ENCODE data around the gene PRR19. TPM values are rescaled to one million over a fixed set of nuclear protein-coding genes. Genes with fewer than 3 reads are reported as not detected.

The PRR19 gene
- total RNA-seq, result under 1 TPM in 1 of 2 experiments, not detected in 1; 0.16 TPM
- 0.28 TPM for polyA plus RNA-seq (2013, experiment 1 of 2)
- polyA plus RNA-seq (2013, experiment 2 of 2), result 0.45 TPM
- 0 to 1.9 (median 0.24) reads per million in 172 experiments for total RNA-seq

DNA sequence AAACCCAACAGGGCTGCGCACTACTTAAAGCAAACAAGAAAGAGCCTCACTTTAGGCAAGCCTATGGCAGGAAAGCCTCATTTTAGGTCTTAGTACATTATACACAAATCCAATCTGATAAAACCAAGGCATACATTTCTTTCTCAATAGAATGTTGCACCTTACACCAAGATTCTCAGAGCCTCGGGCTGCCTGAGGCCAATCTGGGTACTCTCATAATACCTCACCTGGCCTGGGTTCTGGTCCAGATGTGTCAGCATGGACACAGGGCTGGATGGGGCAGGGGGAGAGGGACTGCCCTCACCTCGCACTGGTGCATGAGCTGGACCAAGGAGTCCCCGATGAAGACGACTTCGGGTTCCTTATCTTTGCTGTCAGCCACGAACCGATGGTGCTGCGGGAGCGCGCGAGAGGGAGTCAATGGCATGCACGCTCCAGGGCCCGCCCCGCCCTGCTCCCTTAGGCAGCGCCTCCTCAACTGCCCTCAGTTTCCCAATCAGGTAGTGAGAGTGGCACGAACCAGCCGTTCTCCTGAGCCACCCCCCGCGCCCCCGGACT lies at the start of gene PRR19:
Gene PRR19 (plus strand): TSS at position 487 of the 558 bp plus-strand sequence. CDS start 7,453 bp downstream, outside the sequence.
- Mint-ChIP-seq H3K27me3 (no peaks in the 10 kb centered on the region), H3K4me3 (peak within 1 kb of the TSS; percentile 88), H3K9me3 (no peaks in the 10 kb centered on the region), H3K27ac (peak within 1 kb of the TSS; percentile 66), H3K36me3 (ENCODE audit: low read depth) (peaks cover 10% of the 10 kb centered on the region), H3K4me1 (ENCODE audit: low read depth) (peaks cover 26% of the 10 kb centered on the region)
- peak within 1 kb of the TSS; percentile 29 to 58 for H3K27ac ChIP-seq (ENCODE audit: low read depth in 1 of 2, low read length in 2 of 2)
- peak within 1 kb of the TSS; percentile 91 for H3K4me3 ChIP-seq (ENCODE audit: low read length)
- ATAC-seq (ENCODE audit: poor library complexity), result peak; percentile 15
- peaks cover 0 to 2% of the 10 kb centered on the region in 2 experiments for H3K9me3 ChIP-seq (ENCODE audit: control insufficient read depth in 1 of 2, insufficient read depth in 1 of 2, low read length in 2 of 2)
- CTCF ChIA-PET, result interaction anchor here (0.9 kb wide), 2 partner anchors 22 to 54 kb away, joined by 3 read pairs; no protein-coding TSS in a partner anchor
- no peak for TF ChIP-seq CTCF (IDR thresholded peaks at IDR 0.05)
- H3K36me3 ChIP-seq (ENCODE audit: insufficient read depth, low read length), result peaks cover 1% of the 10 kb centered on the region
- intact Hi-C loops (cut with DNase I, micrococcal nuclease), result loop anchor here (1.0 to 5.0 kb wide), 3 partner anchors 19 to 104 kb away; partner anchors contain the start of gene MEGF8 (in 2 of the 2)
- POLR2A ChIA-PET, result interaction anchor here (0.6 to 1.3 kb wide), 10 partner anchors 17 to 186 kb away, joined by 3 to 9 read pairs (median 3); partner anchors contain the start of gene POU2F2
- peaks cover 28% of the 10 kb centered on the region for H3K4me1 ChIP-seq (ENCODE audit: insufficient read depth, low read length)
- no peaks in the 10 kb centered on the region for H3K27me3 ChIP-seq (ENCODE audit: control insufficient read depth in 1 of 2, insufficient read depth in 2 of 2, low read length in 2 of 2)
- peak in 3 of 14 experiments; percentile 33 to 52 (median 46) for DNase-seq

DNA sequence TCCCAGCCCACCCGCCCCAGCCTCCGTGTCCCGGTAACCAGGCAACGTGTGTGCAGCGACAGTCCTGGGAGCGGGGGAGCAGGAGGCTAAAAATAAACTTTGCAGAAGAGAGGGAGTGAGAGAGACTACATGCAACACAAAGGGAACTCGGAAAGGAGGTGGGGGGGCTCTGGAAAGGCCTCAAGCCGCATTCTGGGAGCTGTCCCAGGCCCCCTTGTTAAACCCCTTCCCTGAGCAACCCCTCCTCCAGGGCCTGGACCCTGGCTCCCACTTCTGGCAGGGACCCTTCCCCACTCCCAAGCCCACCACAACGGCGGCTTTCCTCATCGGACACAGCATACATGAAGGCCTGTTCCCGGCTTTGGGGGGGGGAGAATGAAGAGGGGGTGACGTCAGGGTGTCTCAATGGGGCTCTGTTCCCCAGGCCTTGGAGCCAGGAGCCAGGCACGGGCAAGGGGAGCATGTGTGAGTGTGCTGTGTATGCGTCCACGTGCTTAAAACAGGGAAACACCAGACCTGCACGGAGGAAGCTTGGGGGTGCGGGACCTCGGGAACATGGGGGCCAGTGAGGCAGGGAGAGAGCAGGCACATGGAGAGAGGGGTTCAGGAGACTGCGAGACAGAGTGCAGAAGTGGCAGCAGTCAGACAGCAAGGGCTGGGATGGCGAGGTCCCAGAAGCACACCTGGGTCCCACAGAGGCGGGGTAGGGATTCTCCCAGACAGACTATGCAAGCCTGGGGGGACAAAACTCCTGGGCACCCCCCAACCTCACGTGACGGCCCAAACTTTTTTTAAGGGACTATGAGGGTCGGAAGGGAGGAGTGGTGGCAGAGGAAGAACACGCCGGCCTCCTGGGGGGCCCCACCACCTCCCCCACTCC lies 49.3 kb upstream of the PRR19 start:
- Mint-ChIP-seq H3K9me3 (no peaks in the 10 kb centered on the region), H3K27me3 (no peaks in the 10 kb centered on the region), H3K27ac (peak overlapping the region; percentile 93), H3K4me1 (ENCODE audit: low read depth) (peaks cover 33% of the 10 kb centered on the region), H3K4me3 (peak overlapping the region; percentile 99), H3K36me3 (ENCODE audit: low read depth) (peaks cover 16% of the 10 kb centered on the region)
- Histone ChIP-seq H3K27ac (ENCODE audit: low read depth in 1 of 2, low read length in 2 of 2) (peak overlapping the region; percentile 57 to 64), H3K9me3 (ENCODE audit: control insufficient read depth in 1 of 2, insufficient read depth in 1 of 2, low read length in 2 of 2) (no peaks in the 10 kb centered on the region), H3K4me3 (ENCODE audit: low read length) (peak overlapping the region; percentile 100), H3K27me3 (ENCODE audit: control insufficient read depth in 1 of 2, insufficient read depth in 2 of 2, low read length in 2 of 2) (no peaks in the 10 kb centered on the region), H3K4me1 (ENCODE audit: insufficient read depth, low read length) (peaks cover 43% of the 10 kb centered on the region), H3K36me3 (ENCODE audit: insufficient read depth, low read length) (peaks cover 18% of the 10 kb centered on the region)
- CTCF ChIA-PET, result interaction anchor here (1.1 to 2.0 kb wide), 2 partner anchors 8 to 27 kb away, joined by 3 to 7 read pairs; no protein-coding TSS in a partner anchor
- intact Hi-C loops (cut with DNase I, micrococcal nuclease), result no loop called here
- ATAC-seq (ENCODE audit: poor library complexity) (no peak), DNase-seq (peak in 2 of 14 experiments; percentile 53 to 60)
- TF ChIP-seq CTCF (IDR thresholded peaks at IDR 0.05), result no peak
- POLR2A ChIA-PET, result interaction anchor here (0.6 to 1.1 kb wide), 4 partner anchors 8 to 177 kb away, joined by 3 to 5 read pairs (median 4); partner anchors contain the start of gene ZNF574

All from CD4-positive, alpha-beta T cell (primary cell).